MM.1S (cell line): Measurements from ENCODE around the gene FOLH1.
"Not testable (repeated sequence)": the region's sequence is repeated elsewhere in the genome, so short reads cannot be mapped to it uniquely, and the experiment has no call there.

ENCODE experiments used
- EZH2 ChIP-seq: fragments of 300-600 bp; sonication (generic); optimal IDR thresholded peaks from 2 replicates; pipeline ENCODE3; 2017; ENCODE audit warnings: low read depth, mild to moderate bottlenecking, antibody characterized with exemption, low read length, mixed read lengths
- TF ChIP-seq, protein P1 (sequence below): fragments of 300-600 bp; sonication (generic); IDR thresholded peaks from 2 replicates; pipeline ENCODE4 v1.5.1; 2016; ENCODE audit warnings: antibody characterized with exemption, low read length, mixed read lengths

DNA sequence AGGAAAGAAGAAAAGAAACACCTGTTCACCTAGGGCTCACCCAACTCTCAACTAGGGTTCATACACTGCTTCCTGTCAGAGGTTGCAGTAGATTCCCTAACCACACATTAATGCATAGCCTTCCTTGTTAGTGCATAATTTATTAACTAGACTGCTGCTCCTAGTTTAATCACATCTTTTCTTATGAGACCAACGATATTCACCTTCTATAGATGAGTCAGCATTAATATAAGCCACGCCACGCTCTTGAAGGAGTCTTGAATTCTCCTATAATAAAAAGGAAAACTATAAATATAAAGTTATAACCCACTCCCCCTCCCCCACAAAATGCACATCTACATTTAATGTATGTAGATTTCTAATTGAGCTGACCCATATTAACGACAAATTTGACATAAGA lies 39.4 kb downstream of the FOLH1 start:
- not testable (repeated sequence) for TF ChIP-seq EZH2
- TF ChIP-seq, protein P1, sequence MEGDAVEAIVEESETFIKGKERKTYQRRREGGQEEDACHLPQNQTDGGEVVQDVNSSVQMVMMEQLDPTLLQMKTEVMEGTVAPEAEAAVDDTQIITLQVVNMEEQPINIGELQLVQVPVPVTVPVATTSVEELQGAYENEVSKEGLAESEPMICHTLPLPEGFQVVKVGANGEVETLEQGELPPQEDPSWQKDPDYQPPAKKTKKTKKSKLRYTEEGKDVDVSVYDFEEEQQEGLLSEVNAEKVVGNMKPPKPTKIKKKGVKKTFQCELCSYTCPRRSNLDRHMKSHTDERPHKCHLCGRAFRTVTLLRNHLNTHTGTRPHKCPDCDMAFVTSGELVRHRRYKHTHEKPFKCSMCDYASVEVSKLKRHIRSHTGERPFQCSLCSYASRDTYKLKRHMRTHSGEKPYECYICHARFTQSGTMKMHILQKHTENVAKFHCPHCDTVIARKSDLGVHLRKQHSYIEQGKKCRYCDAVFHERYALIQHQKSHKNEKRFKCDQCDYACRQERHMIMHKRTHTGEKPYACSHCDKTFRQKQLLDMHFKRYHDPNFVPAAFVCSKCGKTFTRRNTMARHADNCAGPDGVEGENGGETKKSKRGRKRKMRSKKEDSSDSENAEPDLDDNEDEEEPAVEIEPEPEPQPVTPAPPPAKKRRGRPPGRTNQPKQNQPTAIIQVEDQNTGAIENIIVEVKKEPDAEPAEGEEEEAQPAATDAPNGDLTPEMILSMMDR, result not testable (repeated sequence)
